ENCODE results near the gene SIL1. TPM values are rescaled to one million over a fixed set of nuclear protein-coding genes. Genes with fewer than 3 reads are reported as not detected.
"Not testable (repeated sequence)": the region's sequence is repeated elsewhere in the genome, so short reads cannot be mapped to it uniquely, and the experiment has no call there.

The SIL1 gene
- total RNA-seq, 1 donor from 2014 or later, result 41.6 TPM

DNA sequence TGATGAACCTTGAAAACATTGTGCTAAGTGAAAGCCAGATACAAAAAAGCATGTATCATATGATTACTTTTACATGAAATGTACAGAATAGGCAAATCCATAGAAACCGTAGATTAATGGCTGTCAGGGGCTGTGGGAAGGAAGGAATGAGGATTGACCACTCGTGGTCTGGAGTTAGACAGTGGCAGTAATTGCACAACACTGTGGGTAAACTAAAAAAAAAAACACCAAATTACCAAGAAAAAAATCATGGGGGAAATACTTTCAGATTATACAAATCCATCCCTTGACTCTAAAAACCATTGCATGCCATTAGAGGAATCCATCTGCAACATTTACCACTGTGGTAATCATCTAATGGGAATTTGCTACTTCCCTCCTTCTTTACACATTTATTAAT, 140.0 kb downstream of the SIL1 start:
- Mint-ChIP-seq H3K9me3 (ENCODE audit: unreplicated experiment) (peaks cover 8% of the 10 kb centered on the region), H3K27ac (ENCODE audit: unreplicated experiment) (no peak overlapping the region), H3K4me3 (ENCODE audit: unreplicated experiment) (no peak overlapping the region), H3K27me3 (ENCODE audit: low read depth, unreplicated experiment) (no peaks in the 10 kb centered on the region), H3K4me1 (ENCODE audit: low read depth, unreplicated experiment) (peaks cover 25% of the 10 kb centered on the region), H3K36me3 (ENCODE audit: low read depth, unreplicated experiment) (peaks cover 10% of the 10 kb centered on the region)
- Histone ChIP-seq H3K4me3 (ENCODE audit: insufficient read depth, low read depth, low read length) (no peak overlapping the region), H3K4me1 (ENCODE audit: insufficient read depth, low read length) (peaks cover 15% of the 10 kb centered on the region), H2AFZ (ENCODE audit: low read depth, low read length) (no peak overlapping the region), H3K27me3 (ENCODE audit: insufficient read depth, low read length) (no peaks in the 10 kb centered on the region), H3K9ac (ENCODE audit: low read length) (no peak overlapping the region), H4K20me1 (ENCODE audit: insufficient read depth, low read length) (peaks cover 5% of the 10 kb centered on the region), H3K79me2 (ENCODE audit: insufficient read depth, low read length) (no peaks in the 10 kb centered on the region), H3K27ac (ENCODE audit: low read depth, low read length) (no peak overlapping the region), H3K9me3 (ENCODE audit: insufficient read depth, low read depth, low read length) (no peaks in the 10 kb centered on the region), H3K4me2 (ENCODE audit: low read length) (no peak overlapping the region), H3K36me3 (ENCODE audit: insufficient read depth, low read length) (no peaks in the 10 kb centered on the region)
- FAIRE-seq, result peak; percentile 62
- TF ChIP-seq EZH2 (IDR thresholded peaks at IDR 0.05; ENCODE audit: insufficient read depth, low read length), result no peak
- no peak for TF ChIP-seq CTCF (IDR thresholded peaks at IDR 0.05; ENCODE audit: insufficient read depth, low read depth, low read length)
- peak; percentile 73 for DNase-seq (ENCODE audit: low read depth)

GRCh38 chr5:139057045-139057939, 140.9 kb downstream of the SIL1 start:
- not testable (repeated sequence) for FAIRE-seq; H3K9ac ChIP-seq (ENCODE audit: low read length); H3K36me3 ChIP-seq (ENCODE audit: insufficient read depth, low read length); H3K9me3 Mint-ChIP-seq (ENCODE audit: unreplicated experiment); H2AFZ ChIP-seq (ENCODE audit: low read depth, low read length); H3K4me2 ChIP-seq (ENCODE audit: low read length); H3K79me2 ChIP-seq (ENCODE audit: insufficient read depth, low read length); DNase-seq (ENCODE audit: low read depth); H3K27me3 Mint-ChIP-seq (ENCODE audit: low read depth, unreplicated experiment); H3K4me3 ChIP-seq (ENCODE audit: insufficient read depth, low read depth, low read length); H3K9me3 ChIP-seq (ENCODE audit: insufficient read depth, low read depth, low read length); H3K4me3 Mint-ChIP-seq (ENCODE audit: unreplicated experiment); H3K27ac ChIP-seq (ENCODE audit: low read depth, low read length); H3K27ac Mint-ChIP-seq (ENCODE audit: unreplicated experiment); H4K20me1 ChIP-seq (ENCODE audit: insufficient read depth, low read length); H3K27me3 ChIP-seq (ENCODE audit: insufficient read depth, low read length)
- peaks cover 22% of the 10 kb centered on the region for H3K4me1 Mint-ChIP-seq (ENCODE audit: low read depth, unreplicated experiment)
- peaks cover 15% of the 10 kb centered on the region for H3K4me1 ChIP-seq (ENCODE audit: insufficient read depth, low read length)
- H3K36me3 Mint-ChIP-seq (ENCODE audit: low read depth, unreplicated experiment), result peaks cover 13% of the 10 kb centered on the region

GRCh38 chr5:139052975-139053374, 145.2 kb downstream of the SIL1 start:
- no peak overlapping the region for H3K4me3 Mint-ChIP-seq (ENCODE audit: unreplicated experiment)

More at GRCh38 chr5:139052975-139053374, 145.2 kb downstream of the SIL1 start:
- Mint-ChIP-seq H3K36me3 (ENCODE audit: low read depth, unreplicated experiment) (peaks cover 8% of the 10 kb centered on the region), H3K27me3 (ENCODE audit: low read depth, unreplicated experiment) (peaks cover 4% of the 10 kb centered on the region), H3K27ac (ENCODE audit: unreplicated experiment) (no peak overlapping the region), H3K9me3 (ENCODE audit: unreplicated experiment) (peaks cover 6% of the 10 kb centered on the region), H3K4me1 (ENCODE audit: low read depth, unreplicated experiment) (peaks cover under 1% of the 10 kb centered on the region)
- peaks cover 11% of the 10 kb centered on the region for H4K20me1 ChIP-seq (ENCODE audit: insufficient read depth, low read length)
- no peaks in the 10 kb centered on the region for H3K4me1 ChIP-seq (ENCODE audit: insufficient read depth, low read length)
- FAIRE-seq (no peak), DNase-seq (ENCODE audit: low read depth) (no peak)
- H3K27ac ChIP-seq (ENCODE audit: low read depth, low read length), result no peak overlapping the region
- H3K4me2 ChIP-seq (ENCODE audit: low read length), result no peak overlapping the region
- no peak overlapping the region for H2AFZ ChIP-seq (ENCODE audit: low read depth, low read length)
- H3K27me3 ChIP-seq (ENCODE audit: insufficient read depth, low read length), result no peaks in the 10 kb centered on the region
- no peaks in the 10 kb centered on the region for H3K36me3 ChIP-seq (ENCODE audit: insufficient read depth, low read length)
- no peaks in the 10 kb centered on the region for H3K9me3 ChIP-seq (ENCODE audit: insufficient read depth, low read depth, low read length)
- H3K4me3 ChIP-seq (ENCODE audit: insufficient read depth, low read depth, low read length), result no peak overlapping the region
- H3K79me2 ChIP-seq (ENCODE audit: insufficient read depth, low read length), result no peaks in the 10 kb centered on the region
- TF ChIP-seq EZH2 (IDR thresholded peaks at IDR 0.05; ENCODE audit: insufficient read depth, low read length) (no peak), CTCF (IDR thresholded peaks at IDR 0.05; ENCODE audit: insufficient read depth, low read depth, low read length) (no peak)
- H3K9ac ChIP-seq (ENCODE audit: low read length), result no peak overlapping the region
